RWPE2 (cell line): ENCODE measurements around the gene TANC1.

Experiments used
- ATAC-seq: fragments of 200-7000 bp; cut with Tn5 transposase; 3 replicates; pipeline ENCODE4 v1.9.1; 2021; ENCODE audit warnings: low read depth
- DNase-seq: peaks from one replicate; pipeline ENCODE4 v3.0.0-alpha.2; 2020; ENCODE audit warnings: low spot score
- H3K27ac ChIP-seq: fragments of 450-650 bp; 2 replicates; pipeline ENCODE4 v1.5.1; 2017; ENCODE audit warnings: mild to moderate bottlenecking; ENCODE audit not compliant: poor library complexity, severe bottlenecking
- H3K27me3 ChIP-seq: fragments of 250-450 bp; sonication (Bioruptor Pico); 2 replicates; pipeline ENCODE4 v1.5.1; 2021; ENCODE audit warnings: mild to moderate bottlenecking, moderate library complexity; ENCODE audit not compliant: insufficient read depth, poor library complexity, severe bottlenecking
- H3K36me3 ChIP-seq: fragments of 250-450 bp; sonication (Bioruptor Pico); 2 replicates; pipeline ENCODE4 v1.5.1; 2020; ENCODE audit warnings: low read depth, mild to moderate bottlenecking, moderate library complexity
- H3K4me1 ChIP-seq: fragments of 250-450 bp; sonication (Bioruptor Pico); 2 replicates; pipeline ENCODE4 v1.5.1; 2021; ENCODE audit warnings: mild to moderate bottlenecking, moderate library complexity; ENCODE audit not compliant: insufficient read depth, poor library complexity, severe bottlenecking
- H3K4me3 ChIP-seq: fragments of 250-450 bp; sonication (Bioruptor Pico); 2 replicates; pipeline ENCODE4 v1.5.1; 2021; ENCODE audit warnings: mild to moderate bottlenecking, moderate library complexity; ENCODE audit not compliant: severe bottlenecking
- H3K9me3 ChIP-seq: fragments of 250-450 bp; sonication (Bioruptor Pico); 2 replicates; pipeline ENCODE4 v1.5.1; 2021; ENCODE audit warnings: mild to moderate bottlenecking, moderate library complexity; ENCODE audit not compliant: severe bottlenecking
- CTCF ChIP-seq: fragments of 450-650 bp; IDR thresholded peaks from one replicate; pipeline ENCODE4 v1.5.1; 2017; ENCODE audit warnings: mild to moderate bottlenecking, moderate library complexity; ENCODE audit not compliant: poor library complexity, severe bottlenecking

Gene TANC1

GRCh38 chr2:159228081-159228581 is 259.7 kb downstream of the TANC1 start:
- DNase-seq, result no peak
- H3K27me3 ChIP-seq, result no peaks in the 10 kb centered on the region
- peaks cover 6% of the 10 kb centered on the region for H3K4me1 ChIP-seq
- no peak overlapping the region for H3K27ac ChIP-seq
- no peak overlapping the region for H3K4me3 ChIP-seq
- H3K9me3 ChIP-seq, result no peaks in the 10 kb centered on the region
- TF ChIP-seq CTCF, result no peak
- no peak for ATAC-seq
- peaks cover 73% of the 10 kb centered on the region for H3K36me3 ChIP-seq

- ATAC-seq, result no peak
Observed at GRCh38 chr2:159229476-159230144, 261.2 kb downstream of the TANC1 start.

GRCh38 chr2:159230145-159230877 is 261.9 kb downstream of the TANC1 start:
- ATAC-seq, result no peak
- Histone ChIP-seq H3K4me1 (peaks cover 6% of the 10 kb centered on the region), H3K27me3 (no peaks in the 10 kb centered on the region), H3K36me3 (peaks cover 75% of the 10 kb centered on the region), H3K9me3 (no peaks in the 10 kb centered on the region), H3K4me3 (no peak overlapping the region), H3K27ac (no peak overlapping the region)
- TF ChIP-seq CTCF, result no peak
- DNase-seq, result no peak

More at GRCh38 chr2:159229476-159230144, 261.2 kb downstream of the TANC1 start:
- H3K4me3 ChIP-seq, result no peak overlapping the region
- TF ChIP-seq CTCF, result no peak
- H3K27me3 ChIP-seq, result no peaks in the 10 kb centered on the region
- peaks cover 69% of the 10 kb centered on the region for H3K36me3 ChIP-seq
- H3K9me3 ChIP-seq, result no peaks in the 10 kb centered on the region
- peaks cover 6% of the 10 kb centered on the region for H3K4me1 ChIP-seq
- no peak for DNase-seq
- no peak overlapping the region for H3K27ac ChIP-seq

- Histone ChIP-seq H3K27me3 (no peaks in the 10 kb centered on the region), H3K4me1 (no peaks in the 10 kb centered on the region), H3K9me3 (no peaks in the 10 kb centered on the region), H3K4me3 (no peak overlapping the region), H3K36me3 (peaks cover 79% of the 10 kb centered on the region), H3K27ac (no peak overlapping the region)
- DNase-seq (no peak), ATAC-seq (no peak)
- no peak for TF ChIP-seq CTCF
Observed at GRCh38 chr2:159232456-159233170, 264.2 kb downstream of the TANC1 start.
